K562 treated with DMSO at 1 percent for 4 hours (cell line): ENCODE data around the gene RPS3. TPM values are rescaled to one million over a fixed set of nuclear protein-coding genes. Genes with fewer than 3 reads are reported as not detected.

Experiments used
- total RNA-seq: library from RNA; unstranded; fragments of 300-600 nt; gene quantifications from 2 replicates; pipeline ENCODE4 v1.2.3, GENCODE V29; 2022; ENCODE audit not compliant: insufficient read depth

RPS3 gene
- 5,531 and 5,618 TPM in 2 replicates for total RNA-seq

DNA sequence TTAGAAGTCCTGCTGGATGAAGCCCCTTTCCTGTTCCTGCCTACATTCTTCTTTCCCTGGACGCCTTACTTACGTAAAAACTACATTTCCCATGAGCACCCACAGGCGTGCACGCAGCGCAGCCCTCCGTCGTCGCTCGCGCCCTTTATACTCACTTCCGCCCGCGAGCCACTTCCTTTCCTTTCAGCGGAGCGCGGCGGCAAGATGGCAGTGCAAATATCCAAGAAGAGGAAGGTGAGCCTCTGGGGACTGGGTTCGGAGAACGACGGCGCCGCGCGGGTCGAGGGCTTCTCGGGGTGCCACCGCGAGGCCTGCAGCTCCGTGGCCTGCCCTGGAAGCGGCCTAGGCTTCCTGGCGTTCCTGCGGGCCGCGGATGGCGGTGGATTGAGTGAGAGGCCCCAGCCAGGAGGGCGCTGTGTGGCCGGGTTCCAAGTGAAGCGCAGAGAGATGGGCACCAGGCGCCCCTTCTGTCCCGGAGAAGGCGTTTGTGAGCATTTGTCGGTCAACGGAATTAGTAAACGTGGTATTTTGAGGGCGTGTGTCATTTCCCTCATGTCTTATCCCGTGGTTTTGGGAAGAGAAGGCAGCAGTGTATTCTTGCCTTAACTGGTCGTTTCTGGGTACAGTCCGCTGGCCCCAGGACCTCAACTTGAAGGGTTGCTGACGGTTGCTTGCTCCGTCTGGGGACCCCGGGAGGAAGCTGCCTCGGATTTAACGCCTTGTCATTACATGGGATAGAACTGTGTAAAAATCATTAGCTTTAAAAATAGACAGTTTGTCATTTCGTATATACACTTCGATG, at the start of gene RPS3:
TSS of gene RPS3 (plus strand) at position 175 of the 802 bp plus-strand sequence. CDS start at position 205, 30 bp downstream.

DNA sequence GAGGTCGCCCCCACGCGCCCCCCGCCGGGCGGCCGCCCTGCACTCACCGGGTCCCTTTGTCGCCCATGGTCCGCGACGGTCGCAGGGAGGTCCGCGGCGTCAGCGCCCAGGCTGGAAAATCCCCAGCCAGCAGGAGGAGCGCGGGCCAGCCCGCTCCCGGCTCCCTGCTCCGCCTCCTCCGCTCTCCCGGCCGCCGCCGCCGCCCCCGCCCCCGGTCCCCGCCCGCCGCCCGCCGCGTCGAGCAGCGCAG, 47.9 kb upstream of the RPS3 start, which contains the start of gene ARRB1:
TSS of gene ARRB1 (minus strand) at position 121 of the 250 bp plus-strand sequence. CDS start at position 67, 54 bp downstream.

DNA sequence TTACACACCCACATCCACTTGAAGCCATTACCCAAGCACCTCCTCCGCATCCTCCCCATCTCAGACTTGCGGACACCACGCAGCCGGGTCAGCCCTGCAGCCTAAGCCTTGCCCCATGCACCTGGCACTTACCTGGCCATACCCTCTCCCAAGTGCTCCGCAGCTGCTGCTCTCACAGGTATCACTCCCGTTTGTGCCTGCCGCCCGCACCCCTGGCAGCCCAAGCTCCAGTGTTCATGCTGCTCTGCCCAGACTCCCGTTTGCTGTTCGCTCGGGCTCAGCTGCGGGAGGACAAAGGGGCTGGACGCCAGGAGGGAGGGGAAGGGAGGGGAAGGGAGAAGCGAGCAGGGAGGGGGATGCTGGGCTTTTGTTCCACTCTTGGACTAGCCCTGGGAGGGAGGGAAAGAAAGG, 33.6 kb downstream of the RPS3 start, which contains the start of gene KLHL35:
TSS of gene KLHL35 (minus strand) at position 293 of the 411 bp plus-strand sequence. CDS start 2,574 bp downstream, outside the sequence.

Other genes with a start within 250 kb of the RPS3 start
- 21.8 and 32.1 TPM in 2 replicates for gene SLCO2B1, start 248.4 kb upstream of the RPS3 start, total RNA-seq
- gene TPBGL, start 158.7 kb upstream of the RPS3 start, total RNA-seq: not detected in 2 replicates
- 25.4 and 33.7 TPM in 2 replicates for gene ARRB1, start 47.9 kb upstream of the RPS3 start, total RNA-seq
- 0.36 and 0.55 TPM in 2 replicates for gene KLHL35, start 33.7 kb downstream of the RPS3 start, total RNA-seq
- gene GDPD5, start 126.4 kb downstream of the RPS3 start, total RNA-seq: 49.0 and 52.7 TPM in 2 replicates
- gene SERPINH1, start 162.7 kb downstream of the RPS3 start, total RNA-seq: 288 and 317 TPM in 2 replicates